ENCODE measurements around the gene CSTPP1. TPM values are rescaled to one million over a fixed set of nuclear protein-coding genes. Genes with fewer than 3 reads are reported as not detected.

The CSTPP1 gene
- total RNA-seq, 6 experiments from 2014 or later = 19.4 to 29.2 (median 27.1) TPM

GRCh38 chr11:46930089-46930488 lies 6.5 kb upstream of the CSTPP1 start:
- Mint-ChIP-seq H3K36me3 (ENCODE audit: low read depth) (no peaks in the 10 kb centered on the region; the same call in 1 of the 2 replicates), H3K4me1 (ENCODE audit: low read depth) (peaks cover 12% of the 10 kb centered on the region), H3K27ac (peak overlapping the region; percentile 77), H3K9me3 (peaks cover 10% of the 10 kb centered on the region), H3K27me3 (ENCODE audit: insufficient read depth) (peaks cover 3% of the 10 kb centered on the region), H3K4me3 (no peak overlapping the region)
- no peak for TF ChIP-seq CTCF (IDR thresholded peaks at IDR 0.05)
- DNase-seq = peak; percentile 63

GRCh38 chr11:46942172-46942571 lies 5.6 kb downstream of the CSTPP1 start:
- H3K4me1 Mint-ChIP-seq (ENCODE audit: low read depth) = peaks cover 8% of the 10 kb centered on the region
- DNase-seq = no peak

GRCh38 chr11:46944356-46945075 lies 8.0 kb downstream of the CSTPP1 start:
- no peak for TF ChIP-seq CTCF (IDR thresholded peaks at IDR 0.05)
- H3K27me3 Mint-ChIP-seq (ENCODE audit: insufficient read depth) = no peaks in the 10 kb centered on the region; the same call in 1 of the 2 replicates

More at GRCh38 chr11:46942172-46942571, 5.6 kb downstream of the CSTPP1 start:
- Mint-ChIP-seq H3K27ac (no peak overlapping the region), H3K9me3 (no peaks in the 10 kb centered on the region), H3K36me3 (ENCODE audit: low read depth) (peaks cover 4% of the 10 kb centered on the region; the same call in 1 of the 2 replicates), H3K4me3 (no peak overlapping the region), H3K27me3 (ENCODE audit: insufficient read depth) (no peaks in the 10 kb centered on the region; the same call in 1 of the 2 replicates)
- TF ChIP-seq CTCF (IDR thresholded peaks at IDR 0.05) = no peak

GRCh38 chr11:46947399-46948077 lies 11.0 kb downstream of the CSTPP1 start:
- Mint-ChIP-seq H3K4me1 (ENCODE audit: low read depth) (peaks cover 36% of the 10 kb centered on the region), H3K36me3 (ENCODE audit: low read depth) (no peaks in the 10 kb centered on the region), H3K27me3 (ENCODE audit: insufficient read depth) (no peaks in the 10 kb centered on the region; the same call in 1 of the 2 replicates), H3K4me3 (no peak overlapping the region), H3K9me3 (no peaks in the 10 kb centered on the region), H3K27ac (peak overlapping the region; percentile 82)
- DNase-seq = no peak
- TF ChIP-seq CTCF (IDR thresholded peaks at IDR 0.05) = no peak

More at GRCh38 chr11:46944356-46945075, 8.0 kb downstream of the CSTPP1 start:
- Mint-ChIP-seq H3K27ac (no peak overlapping the region), H3K4me3 (no peak overlapping the region), H3K4me1 (ENCODE audit: low read depth) (peaks cover 26% of the 10 kb centered on the region), H3K36me3 (ENCODE audit: low read depth) (no peaks in the 10 kb centered on the region), H3K9me3 (no peaks in the 10 kb centered on the region)
- no peak for DNase-seq

- peaks cover 41% of the 10 kb centered on the region for H3K4me1 Mint-ChIP-seq (ENCODE audit: low read depth)
- H3K9me3 Mint-ChIP-seq = no peaks in the 10 kb centered on the region
- peak overlapping the region; percentile 30; the same call in 1 of the 2 replicates for H3K4me3 Mint-ChIP-seq
- peak overlapping the region; percentile 82 for H3K27ac Mint-ChIP-seq
- H3K27me3 Mint-ChIP-seq (ENCODE audit: insufficient read depth) = no peaks in the 10 kb centered on the region; the same call in 1 of the 2 replicates
- H3K36me3 Mint-ChIP-seq (ENCODE audit: low read depth) = no peaks in the 10 kb centered on the region
- no peak for TF ChIP-seq CTCF (IDR thresholded peaks at IDR 0.05)
- DNase-seq = peak; percentile 89
Observed at GRCh38 chr11:46948378-46949131, 12.0 kb downstream of the CSTPP1 start.
